GM18511 (cell line): ENCODE data around the gene BRD1.

ENCODE experiments used
- ATAC-seq: cut with Tn5 transposase; IDR thresholded peaks from one replicate; pipeline ENCODE4 v1.9.1; 2021; ENCODE audit warnings: mild to moderate bottlenecking, moderate library complexity; ENCODE audit not compliant: unreplicated experiment

BRD1 gene

DNA sequence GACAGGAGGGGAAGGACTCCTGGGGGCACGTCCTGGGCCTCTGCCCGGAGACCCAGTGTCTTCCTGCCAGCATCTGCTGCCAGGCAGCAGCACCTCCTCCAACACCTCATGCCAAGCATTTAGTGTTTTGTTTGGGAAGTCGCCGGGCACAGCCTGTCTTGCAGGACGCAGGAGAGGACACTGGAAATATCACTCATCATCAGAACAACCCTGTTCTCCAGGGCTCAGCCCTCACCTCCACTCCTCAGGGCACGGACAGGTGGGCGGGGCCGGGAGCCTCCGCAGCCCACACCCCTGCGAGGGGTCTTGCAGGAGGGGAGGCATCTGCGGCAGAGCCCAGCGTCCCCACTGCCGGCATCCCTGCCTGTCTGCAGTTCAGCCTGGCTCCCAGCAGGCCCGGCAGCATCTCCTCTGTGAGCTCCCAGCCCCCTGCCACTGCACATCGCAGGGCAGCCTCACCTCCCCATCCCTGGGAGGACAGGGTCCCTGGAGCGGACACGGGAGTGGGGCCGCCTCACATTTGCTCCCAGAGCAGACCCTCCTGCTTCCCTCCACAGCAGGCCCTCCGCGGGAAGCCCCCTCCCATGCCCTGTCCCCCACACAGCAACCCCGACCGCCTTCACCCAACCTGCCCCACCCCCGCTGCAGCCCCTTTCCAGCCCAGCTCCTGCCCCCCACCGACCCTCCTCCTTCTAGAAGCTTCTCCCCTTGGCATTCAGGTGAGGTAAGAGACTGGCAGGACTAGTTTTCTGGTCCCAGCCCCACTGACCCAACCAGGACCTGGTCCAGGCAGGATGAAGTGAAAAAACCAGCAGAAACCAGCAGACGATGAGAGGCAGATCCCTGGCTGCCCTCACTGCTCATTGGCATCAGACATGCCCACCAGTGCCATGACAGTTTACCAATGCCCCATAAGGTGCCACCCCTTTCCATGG lies 72.7 kb downstream of the BRD1 start:
- ATAC-seq, result no peak

DNA sequence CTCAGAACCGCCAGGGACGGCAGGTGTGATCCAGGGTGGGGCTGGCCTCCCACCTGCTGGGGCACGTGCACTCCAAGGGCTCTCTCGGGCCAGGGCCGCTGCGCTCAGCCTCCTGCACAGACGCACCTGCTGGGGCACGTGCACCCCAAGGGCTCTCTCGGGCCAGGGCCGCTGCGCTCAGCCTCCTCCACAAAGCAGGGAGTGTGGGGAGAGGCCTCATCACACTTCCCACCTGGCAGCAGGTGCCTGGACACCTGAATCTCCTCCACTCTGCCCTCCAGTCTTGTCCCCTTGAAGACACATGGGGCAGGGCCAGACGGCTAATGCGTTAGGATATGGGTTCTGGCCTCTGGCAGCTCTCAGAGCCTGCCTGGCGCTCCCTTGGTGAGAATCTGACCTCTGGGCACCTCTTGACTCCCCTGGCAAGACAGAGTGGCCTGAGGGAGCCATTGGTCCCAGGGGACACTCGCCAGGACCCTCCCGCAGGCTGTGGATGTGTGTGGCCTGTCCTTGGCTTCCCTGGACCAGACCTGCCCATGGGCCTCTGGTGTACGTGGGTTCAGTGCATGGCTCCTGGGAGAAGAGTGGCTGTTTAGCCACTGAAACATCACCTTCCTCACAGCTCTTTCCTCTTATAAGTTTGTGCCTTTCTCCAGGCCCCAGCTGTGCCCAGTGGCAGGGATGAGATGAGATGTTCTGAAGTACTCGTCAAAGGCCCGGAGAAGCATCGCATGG lies 73.5 kb downstream of the BRD1 start:
- no peak for ATAC-seq

DNA sequence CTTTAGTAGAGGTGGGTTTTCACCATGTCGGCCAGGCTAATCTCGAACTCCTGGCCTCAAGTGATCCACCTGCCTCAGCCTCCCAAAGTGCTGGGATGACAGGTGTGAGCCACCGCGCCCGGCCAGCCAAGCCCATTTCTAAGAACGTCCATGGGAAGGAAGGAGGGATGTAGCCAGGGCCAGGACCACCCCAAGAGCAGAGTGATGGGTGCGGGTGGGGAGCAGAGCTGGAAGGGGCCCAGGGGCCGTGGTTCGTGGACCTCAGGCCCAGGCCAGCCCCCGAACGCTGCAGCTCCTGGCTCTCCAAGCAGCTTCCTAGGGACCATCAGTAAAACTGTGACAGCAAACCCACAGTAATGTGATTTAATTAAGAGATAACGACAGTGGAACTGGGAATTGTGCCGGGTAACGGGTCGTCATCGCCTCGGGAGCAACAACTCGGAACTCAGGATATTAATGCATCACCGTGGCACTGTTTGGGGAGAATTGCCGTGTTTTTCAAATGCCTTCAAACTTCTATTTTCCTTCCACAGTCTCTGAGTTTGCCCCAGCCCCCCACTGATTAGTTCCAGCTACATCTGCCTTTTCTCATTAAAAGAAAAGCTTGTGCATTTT lies 74.3 kb downstream of the BRD1 start:
- ATAC-seq, result no peak

DNA sequence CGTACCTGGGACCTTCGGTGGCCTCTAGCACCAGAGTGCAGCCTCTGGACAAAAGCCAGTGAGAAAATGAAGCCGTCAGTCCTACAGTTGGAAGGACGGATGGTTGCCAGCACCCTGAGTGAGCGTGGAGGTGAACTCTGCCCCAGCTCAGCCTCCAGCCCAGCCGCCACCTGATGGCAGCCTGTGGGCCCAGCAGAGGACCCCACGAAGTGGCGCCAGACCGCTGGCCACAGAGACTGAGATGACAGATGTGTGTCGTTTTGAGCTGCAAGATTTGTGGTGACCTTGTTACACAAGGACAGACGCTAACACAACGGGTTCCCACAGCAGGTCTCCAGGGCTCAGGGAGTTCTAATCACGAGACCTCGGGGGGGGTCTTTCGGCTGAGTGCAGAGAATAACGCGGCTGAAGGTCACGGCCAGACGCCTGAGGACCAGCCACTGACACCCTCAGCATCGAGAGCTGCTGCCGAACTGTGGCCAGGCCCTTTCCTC lies 75.0 kb downstream of the BRD1 start:
- ATAC-seq, result no peak

DNA sequence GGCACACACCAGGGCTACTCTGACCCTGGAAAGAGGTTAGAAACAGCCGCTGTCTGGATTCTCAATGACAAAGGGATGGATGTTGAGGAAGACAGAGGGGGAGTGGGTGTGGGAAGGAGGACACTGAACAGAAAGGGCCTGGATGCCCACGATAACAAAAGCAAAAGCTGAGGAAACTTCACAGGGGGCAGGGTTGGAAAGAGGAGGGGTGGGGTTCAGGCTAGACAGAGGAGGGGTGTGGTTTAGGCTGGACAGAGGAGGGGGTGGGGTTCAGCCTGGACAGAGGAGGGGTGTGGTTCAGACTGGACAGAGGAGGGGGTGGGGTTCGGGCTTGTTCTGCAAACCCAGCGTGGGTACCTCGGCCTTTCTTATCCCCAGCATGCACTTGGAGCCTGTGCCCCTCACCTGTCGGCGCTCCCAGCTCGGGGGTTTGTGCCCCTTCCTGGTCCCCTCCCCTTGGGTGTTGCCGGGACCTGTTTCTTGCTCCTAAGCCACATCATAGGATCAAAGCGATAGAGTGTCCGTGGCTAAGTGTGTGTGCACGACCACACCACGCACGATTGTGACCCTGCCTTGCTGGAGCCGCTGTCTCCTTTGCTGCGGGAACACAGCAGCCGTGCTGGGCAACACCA lies 75.6 kb downstream of the BRD1 start:
- no peak for ATAC-seq

DNA sequence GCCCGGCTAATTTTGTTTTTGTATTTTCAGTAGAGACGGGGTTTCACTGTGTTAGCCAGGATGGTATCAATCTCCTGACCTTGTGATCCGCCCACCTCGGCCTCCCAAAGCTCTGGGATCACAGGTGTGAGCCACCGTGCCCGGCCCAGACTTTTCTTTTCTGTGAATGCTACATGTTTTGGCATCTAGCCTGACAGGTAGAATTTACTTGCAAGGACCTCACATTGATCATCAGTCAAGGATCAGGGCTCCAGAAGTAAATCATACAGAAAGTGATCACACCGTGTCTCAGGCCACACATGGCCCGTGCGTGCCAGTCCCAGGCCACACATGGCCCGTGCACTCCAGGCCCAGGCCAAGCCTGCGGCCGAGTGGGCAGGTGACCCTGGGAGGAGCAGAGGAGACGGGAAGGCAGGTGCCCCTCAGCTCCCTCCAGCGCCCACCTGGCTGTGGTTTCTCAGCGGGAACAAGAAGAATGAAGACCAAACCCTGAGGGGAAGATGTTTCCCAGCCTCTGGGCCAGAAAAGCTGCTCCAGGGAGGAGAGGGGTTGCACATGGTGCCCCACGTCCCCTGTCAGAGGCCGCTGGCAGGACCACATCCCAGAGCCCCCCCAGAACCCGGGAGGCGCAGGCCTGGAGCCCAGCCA lies 76.2 kb downstream of the BRD1 start:
- ATAC-seq, result no peak

DNA sequence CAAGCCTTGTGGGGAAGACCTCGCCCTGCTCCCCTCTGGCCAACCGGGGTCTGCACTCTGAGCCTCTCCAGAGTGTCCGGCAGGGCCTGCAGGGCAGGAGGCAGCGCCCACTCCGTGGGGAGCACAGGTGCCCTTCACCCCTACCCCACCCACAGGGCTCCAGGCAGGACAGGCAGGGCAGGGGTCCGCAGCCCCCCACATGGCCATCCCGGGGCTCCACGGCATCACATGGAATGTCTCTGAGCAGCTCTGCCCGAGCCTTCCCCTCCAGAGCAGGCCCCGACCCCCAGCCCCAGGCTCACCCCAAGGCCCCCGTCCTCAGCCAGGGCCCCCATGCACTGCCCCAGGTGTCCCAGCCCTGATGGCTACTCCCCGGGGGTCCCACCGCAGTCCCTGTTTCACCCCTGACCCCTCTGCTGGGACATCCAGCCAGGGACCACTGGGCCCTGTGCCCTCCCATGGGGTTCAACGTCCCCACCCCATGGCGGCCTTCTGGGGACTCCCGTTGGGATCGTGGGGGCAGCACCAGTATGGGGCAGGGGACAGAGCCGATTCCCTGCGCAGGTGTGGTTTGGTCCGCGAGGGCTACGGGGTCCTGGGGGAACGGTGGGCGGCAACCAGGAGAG lies 77.7 kb downstream of the BRD1 start:
- ATAC-seq, result no peak

DNA sequence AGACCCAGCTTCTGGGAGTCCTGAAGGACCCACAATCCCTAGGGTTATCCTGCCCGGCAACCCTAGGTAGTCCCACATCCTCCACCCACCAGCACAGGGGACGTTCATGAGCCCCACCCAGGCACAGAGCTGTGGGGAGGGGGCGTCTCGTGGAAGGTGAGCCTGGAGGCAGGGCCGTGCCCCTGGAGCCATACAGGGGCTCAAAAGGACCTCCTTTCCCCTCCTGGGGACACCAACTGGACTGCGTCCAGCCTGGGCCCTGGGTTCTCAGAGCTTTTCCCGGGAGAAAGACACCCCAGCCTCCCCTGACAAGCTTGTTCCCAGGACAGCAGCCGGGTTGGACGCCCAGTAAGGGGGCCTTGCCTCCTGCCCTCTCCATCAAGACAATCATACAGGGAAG lies 78.4 kb downstream of the BRD1 start:
- no peak for ATAC-seq

DNA sequence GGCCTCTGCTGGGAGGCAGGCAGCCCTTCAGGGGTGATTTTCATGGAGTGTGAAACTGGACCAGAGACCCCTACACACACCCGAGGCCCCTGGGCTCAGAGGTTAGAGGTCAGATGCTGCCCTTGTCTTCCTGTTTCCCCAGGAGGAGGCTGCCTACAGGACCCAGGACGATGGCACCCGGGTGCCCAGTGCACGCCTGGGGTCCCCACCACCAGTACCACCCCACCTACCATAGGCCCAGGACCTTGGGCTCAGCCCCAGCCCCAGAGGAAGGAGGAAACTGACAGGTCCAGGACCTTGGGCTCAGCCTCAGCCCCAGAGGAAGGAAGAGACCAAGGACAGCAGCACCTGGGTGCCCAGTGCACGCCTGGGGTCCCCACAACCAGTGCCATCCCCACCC lies 79.2 kb downstream of the BRD1 start:
- ATAC-seq, result no peak

DNA sequence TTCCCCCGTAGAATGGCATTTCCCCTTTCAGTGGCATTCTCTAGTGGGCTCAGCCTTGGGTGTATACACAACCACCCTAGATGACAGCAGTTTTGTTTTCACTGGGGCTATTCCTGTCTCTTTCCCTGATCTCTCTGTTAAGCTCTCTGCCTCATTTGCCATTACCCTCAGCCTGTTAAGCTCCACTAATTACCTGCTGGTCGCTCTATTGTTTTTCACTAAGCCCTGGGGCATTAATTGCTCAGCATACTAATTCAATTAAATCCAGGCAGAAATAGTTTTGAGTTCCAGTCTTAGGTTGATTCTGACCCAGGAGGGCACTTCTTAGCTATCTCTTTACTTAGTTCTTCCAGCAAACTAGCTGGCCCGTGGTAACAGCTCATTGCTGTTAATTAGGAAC lies 80.0 kb downstream of the BRD1 start:
- no peak for ATAC-seq

DNA sequence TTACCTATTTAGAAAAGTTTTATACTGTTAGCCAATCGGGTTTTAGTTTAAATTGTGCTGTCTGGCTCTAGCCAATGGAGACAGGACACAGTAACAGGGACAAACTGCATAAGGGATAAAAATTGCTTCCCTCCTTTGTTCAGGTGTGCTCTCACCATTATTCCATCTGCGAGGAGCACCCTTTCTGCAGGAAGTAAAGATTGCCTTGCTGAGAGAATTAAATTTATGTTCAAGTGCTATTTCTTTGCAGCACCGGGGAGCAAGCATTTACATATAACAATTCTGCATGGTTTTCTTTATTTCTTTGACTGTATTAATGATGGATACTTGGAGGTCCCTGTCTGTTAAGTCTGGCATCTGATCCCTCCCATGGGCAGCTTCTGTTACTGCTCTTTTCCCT lies 80.5 kb downstream of the BRD1 start:
- no peak for ATAC-seq

DNA sequence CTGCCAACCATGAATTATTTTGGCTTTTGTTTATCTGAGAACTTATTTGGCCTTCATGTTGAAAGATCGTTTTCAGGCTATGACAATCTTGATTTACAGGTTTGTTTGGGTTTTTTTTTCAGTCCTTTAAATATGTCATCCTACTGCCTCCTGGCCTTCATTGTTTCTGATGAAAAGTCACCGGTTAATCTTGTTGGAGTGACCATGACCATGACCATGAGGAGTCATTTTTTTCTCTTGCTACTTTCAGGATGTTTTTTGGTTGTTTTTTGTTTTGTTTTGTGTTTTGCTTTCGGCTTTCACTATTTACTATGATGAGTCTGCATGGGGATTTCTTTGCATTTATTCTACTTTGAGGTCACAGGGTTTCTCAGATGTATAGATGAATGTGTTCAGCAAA lies 81.6 kb downstream of the BRD1 start:
- no peak for ATAC-seq

DNA sequence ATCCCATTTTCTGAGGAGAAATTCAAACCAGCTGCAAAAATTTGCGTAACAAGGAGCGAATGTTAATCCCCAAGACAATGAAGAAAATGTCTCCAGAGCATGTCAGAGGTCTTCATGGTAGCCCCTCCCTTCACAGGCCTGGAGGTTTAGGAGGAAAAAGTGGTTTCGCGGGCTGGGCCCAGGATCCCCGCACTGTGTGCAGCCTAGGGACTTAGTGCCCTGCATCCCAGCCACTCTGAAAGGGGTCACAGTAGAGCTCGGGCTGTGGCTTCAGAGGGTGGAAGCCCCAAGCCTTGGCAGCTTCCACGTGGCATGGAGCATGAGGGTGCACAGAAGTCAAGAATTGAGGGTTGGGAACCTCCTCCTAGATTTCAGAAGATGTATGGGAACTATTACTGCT lies 87.4 kb downstream of the BRD1 start:
- no peak for ATAC-seq

DNA sequence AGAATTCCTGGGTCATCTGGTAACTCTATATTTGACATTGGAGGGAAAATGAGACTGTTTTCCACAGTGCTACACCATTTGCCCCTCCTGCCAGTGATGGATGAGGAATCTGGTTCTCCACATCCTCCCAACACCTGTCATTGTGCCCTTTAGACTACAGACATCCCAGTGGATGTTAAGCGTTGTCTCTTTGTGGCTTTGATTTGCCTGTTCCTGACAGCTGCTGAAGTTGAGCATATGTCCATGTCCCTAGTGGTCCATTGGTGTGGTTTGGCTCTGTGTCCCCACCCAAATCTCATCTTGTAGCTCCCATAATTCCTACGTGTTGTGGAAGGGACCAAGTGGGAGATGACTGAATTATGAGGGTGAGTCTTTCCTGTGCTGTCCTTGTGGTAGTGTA lies 88.5 kb downstream of the BRD1 start:
- no peak for ATAC-seq

DNA sequence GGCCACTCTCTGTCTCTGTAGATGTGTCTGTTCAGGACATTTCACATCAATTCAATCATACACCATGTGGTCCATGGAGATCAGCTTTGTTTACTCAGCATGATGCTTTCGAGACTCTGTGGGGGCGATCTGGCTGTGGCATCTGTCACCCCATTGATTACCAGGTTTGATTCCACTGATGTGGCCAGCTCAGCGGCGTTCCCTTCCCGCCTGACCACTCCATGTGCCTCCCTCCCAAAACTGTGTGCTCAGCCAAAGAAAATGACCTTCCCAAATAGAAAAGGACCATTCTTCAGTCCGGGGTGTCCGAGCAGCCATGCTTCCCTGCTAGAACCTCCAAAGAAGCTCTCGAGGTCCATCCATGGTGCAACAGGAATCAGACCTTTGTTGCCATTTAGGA lies 89.1 kb downstream of the BRD1 start:
- no peak for ATAC-seq

DNA sequence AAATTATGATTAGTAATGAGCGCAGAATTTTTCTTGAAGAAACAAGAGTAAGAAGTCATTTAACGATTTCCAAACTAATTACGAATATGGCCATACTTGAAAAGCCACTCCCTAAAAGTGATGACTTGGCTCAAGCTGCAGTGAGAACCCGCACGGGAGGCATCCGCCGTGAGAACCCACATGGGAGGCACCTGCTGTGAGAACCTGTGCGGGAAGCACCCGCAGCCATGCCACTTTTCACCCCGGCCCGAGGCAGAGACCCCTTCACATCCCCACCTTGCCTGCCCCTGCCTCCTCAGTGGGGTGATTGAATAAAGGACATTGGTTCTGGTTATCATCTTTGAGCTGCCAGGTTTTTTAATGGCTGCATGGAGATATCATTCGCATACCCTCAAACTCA lies 89.7 kb downstream of the BRD1 start:
- no peak for ATAC-seq

DNA sequence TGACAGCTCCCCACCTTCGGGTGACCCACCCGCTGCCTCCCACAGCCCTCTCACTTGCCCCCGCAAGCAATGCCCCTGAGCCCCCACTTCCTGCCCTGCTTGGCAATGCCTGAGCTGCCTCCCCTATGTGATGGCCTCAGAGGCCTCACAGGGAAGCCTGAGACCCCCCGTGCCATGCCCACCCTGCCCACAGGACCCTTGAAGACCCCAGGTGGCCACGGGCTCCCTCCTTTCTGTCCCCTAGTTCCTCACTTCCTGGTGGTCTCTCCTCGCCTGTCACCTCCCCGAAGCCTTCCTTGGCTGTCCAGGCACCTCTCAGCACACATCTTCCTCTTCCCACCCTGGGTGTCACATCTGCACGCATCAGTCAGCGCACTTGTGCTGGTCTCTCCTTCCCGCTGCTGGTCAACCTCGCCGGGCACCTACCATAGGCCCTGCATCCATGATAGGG lies 90.5 kb downstream of the BRD1 start:
- no peak for ATAC-seq

DNA sequence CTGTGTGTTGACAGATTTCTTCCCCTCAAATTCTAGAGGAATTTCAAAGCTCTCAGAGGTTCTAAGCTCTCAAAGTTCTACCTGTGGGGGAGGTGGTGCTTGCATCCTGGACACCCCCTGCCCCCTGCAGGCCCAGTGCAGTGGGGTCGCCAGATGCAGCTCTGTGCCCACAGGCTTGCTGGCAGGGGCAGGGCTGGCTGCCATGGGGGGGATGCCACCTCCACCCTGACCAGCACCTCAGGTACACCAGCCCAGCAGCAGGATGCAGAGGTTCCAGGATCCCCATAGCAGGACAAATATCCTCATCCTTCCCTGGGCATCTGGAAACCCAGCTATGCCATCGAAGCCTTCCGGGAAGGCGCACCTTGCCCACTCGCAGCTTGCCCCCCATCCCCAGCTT lies 91.1 kb downstream of the BRD1 start:
- no peak for ATAC-seq

DNA sequence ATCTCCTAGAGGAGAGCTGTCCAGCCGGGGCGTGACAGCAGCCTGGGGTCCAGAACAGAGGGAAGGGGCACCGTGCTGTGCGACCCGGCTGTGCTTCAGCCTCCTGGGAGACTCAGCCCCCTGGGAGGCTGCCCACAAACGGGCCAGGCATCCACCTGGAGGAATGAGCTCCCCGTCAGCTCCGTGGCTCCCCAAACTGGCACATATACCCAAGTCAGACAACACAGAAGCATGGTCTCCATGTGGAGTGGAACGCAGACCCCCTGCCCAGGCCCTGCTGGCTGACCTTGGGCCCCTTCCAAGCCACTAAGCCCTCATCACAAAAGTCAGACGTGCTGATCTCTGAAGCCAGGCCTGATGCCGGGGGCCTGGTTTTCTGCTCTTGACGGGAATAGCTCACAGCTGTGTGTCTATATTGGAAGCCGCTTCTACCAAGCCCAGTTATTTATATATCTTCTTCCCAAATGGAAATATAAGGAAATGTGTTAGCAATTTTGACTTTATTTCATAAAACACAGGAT lies 91.7 kb downstream of the BRD1 start:
- ATAC-seq, result no peak

DNA sequence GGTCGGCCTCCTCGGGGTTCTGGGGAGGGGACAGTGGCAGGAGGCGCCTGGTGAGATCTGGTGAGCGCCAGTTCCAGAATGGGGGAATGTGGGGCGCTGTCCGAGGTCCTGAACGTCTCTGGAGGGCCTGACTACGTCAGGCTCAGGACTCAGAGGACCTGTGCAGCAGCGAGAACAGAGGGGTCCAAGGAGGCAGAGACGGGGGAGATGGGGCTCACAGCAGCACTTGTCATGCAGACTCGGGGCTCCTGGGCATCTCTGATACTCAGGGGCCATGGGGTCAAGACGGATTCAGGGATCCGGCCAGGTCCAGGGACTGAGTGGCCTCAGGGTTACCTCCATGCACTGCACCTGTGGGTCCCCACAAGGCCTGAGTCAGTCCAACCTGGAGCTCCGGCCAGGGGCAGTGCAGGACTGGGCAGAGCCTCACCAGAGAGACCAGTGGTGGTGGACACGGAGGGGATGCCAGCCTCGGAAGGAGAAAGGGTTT lies 92.2 kb downstream of the BRD1 start:
- no peak for ATAC-seq
